ENCODE measurements around the gene TRAPPC13.
"Not testable (repeated sequence)": the region's sequence is repeated elsewhere in the genome, so short reads cannot be mapped to it uniquely, and the experiment has no call there.

The TRAPPC13 gene

GRCh38 chr5:65676056-65676455 is 51.2 kb downstream of the TRAPPC13 start:
- DNase-seq (ENCODE audit: low spot score) = not testable (repeated sequence)

GRCh38 chr5:65682148-65682547 is 57.3 kb downstream of the TRAPPC13 start:
- no peak for DNase-seq (ENCODE audit: low spot score)

GRCh38 chr5:65693121-65693520 is 68.3 kb downstream of the TRAPPC13 start:
- no peak for DNase-seq (ENCODE audit: low spot score)

- no peak for DNase-seq (ENCODE audit: low spot score)
These were observed 70.4 kb downstream of the TRAPPC13 start for GRCh38 chr5:65695162-65695755.

GRCh38 chr5:65695896-65696295 is 71.1 kb downstream of the TRAPPC13 start:
- no peak for DNase-seq (ENCODE audit: low spot score)

- DNase-seq (ENCODE audit: low spot score) = no peak
These were observed 72.1 kb downstream of the TRAPPC13 start for GRCh38 chr5:65696892-65697291.

GRCh38 chr5:65699338-65699737 is 74.5 kb downstream of the TRAPPC13 start:
- no peak for DNase-seq (ENCODE audit: low spot score)

GRCh38 chr5:65702036-65702435 is 77.2 kb downstream of the TRAPPC13 start:
- DNase-seq (ENCODE audit: low spot score) = no peak

GRCh38 chr5:65704621-65705239 is 79.9 kb downstream of the TRAPPC13 start:
- no peak for DNase-seq (ENCODE audit: low spot score)

GRCh38 chr5:65707663-65708062 is 82.8 kb downstream of the TRAPPC13 start:
- DNase-seq (ENCODE audit: low spot score) = no peak

- no peak for DNase-seq (ENCODE audit: low spot score)
These were observed 83.3 kb downstream of the TRAPPC13 start for GRCh38 chr5:65708145-65708544.

All from iPS-NIHi11 (cell line).